GM13976 (cell line): ENCODE data around the gene ARHGAP42.

Experiments used
- DNase-seq: peaks from one replicate; pipeline ENCODE4 v3.0.0; 2012; ENCODE audit warnings: low spot score
- CTCF ChIP-seq: IDR thresholded peaks from 2 replicates; pipeline ENCODE4 v1.5.1; 2012; ENCODE audit warnings: borderline replicate concordance, mild to moderate bottlenecking; ENCODE audit not compliant: insufficient read depth; ENCODE audit errors: extremely low read depth, missing control alignments, control extremely low read depth
- in situ Hi-C: fragments of 300-500 bp; cut with MboI; formaldehyde crosslinking; loops from one replicate; pipeline ENCODE4 v1.12.0; 2022; ENCODE audit warnings: low sequenced_read_pairs, mixed read lengths, inconsistent platforms; ENCODE audit not compliant: unreplicated experiment

ARHGAP42 gene

GRCh38 chr11:100695911-100696310 is 8.8 kb downstream of the ARHGAP42 start:
- no peak for DNase-seq
- no peak for TF ChIP-seq CTCF
- in situ Hi-C loops: loop anchor here (25.0 kb wide), 1 partner anchor 166 kb away; no protein-coding TSS in a partner anchor

GRCh38 chr11:100703139-100703538 is 16.1 kb downstream of the ARHGAP42 start:
- in situ Hi-C loops: no loop called here
- no peak for DNase-seq
- TF ChIP-seq CTCF: no peak

DNA sequence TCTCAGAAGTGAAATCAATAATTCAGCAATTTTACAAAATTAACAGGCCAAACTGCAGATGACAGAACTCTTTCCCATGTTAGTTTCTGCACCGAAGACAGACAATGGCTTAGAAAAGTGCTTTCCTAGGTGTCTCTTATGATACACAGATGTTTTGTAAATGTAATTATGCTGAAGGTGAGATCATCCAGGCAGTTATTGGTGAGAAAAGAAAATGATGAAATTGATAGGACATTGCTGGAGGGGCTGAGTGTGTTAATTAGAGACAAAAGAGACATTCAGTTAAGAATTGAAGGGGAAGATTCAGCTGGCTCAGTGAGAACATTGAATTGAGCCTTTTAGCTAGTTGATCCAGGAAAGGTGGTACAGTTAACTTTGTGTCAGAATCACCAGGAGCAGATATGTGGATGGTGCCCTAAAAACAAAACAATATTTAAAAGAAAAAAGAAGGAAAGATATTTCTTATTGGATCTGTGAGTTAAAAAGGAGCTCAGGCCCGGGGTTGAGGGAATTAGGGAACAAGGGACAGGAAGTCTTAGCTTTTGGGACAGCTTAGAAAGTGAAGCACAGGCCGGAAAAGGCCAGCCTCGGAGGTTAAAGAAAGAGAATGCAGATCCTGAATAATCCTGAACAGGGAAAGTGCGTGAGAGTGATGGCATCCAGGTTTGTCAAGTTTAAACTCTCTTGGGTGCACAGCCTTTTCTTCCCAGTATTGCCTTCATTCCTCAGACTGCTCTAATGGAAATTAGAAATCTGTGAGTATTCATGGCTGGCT is 16.9 kb downstream of the ARHGAP42 start:
- no peak for TF ChIP-seq CTCF
- no peak for DNase-seq
- in situ Hi-C loops: no loop called here

- DNase-seq: no peak
- no peak for TF ChIP-seq CTCF
- in situ Hi-C loops: no loop called here
Observed at GRCh38 chr11:100705447-100705846, 18.4 kb downstream of the ARHGAP42 start.

DNA sequence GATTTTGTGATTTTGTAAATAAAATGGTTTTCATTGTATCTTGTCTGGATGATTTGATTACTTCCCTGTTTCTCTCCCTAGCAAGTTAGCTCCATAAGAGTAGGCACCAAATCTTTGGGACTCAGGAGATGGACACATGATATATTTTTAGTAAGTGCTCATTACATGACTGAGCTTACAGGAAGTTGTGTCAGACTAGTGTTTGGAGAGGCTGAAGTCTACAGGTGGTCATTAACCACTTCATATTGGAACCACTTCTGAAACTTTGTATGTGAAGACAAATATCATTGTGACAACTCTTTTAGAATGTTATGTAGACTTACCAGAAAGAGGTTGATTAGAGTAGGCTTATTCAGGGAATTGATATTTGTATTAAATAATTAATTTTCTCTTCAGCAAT is 19.1 kb downstream of the ARHGAP42 start:
- no peak for TF ChIP-seq CTCF
- DNase-seq: no peak
- in situ Hi-C loops: no loop called here

- DNase-seq: no peak
- no peak for TF ChIP-seq CTCF
- in situ Hi-C loops: no loop called here
Observed at GRCh38 chr11:100709233-100709957, 22.3 kb downstream of the ARHGAP42 start.
